ENCODE data around the gene FCN2. TPM values are rescaled to one million over a fixed set of nuclear protein-coding genes. Genes with fewer than 3 reads are reported as not detected.
A peak's percentile ranks its signal among the peaks of the same experiment; 100 is the strongest.

FCN2 gene
- total and polyA plus RNA-seq, 2 experiments from 2014 or later, result not detected

DNA sequence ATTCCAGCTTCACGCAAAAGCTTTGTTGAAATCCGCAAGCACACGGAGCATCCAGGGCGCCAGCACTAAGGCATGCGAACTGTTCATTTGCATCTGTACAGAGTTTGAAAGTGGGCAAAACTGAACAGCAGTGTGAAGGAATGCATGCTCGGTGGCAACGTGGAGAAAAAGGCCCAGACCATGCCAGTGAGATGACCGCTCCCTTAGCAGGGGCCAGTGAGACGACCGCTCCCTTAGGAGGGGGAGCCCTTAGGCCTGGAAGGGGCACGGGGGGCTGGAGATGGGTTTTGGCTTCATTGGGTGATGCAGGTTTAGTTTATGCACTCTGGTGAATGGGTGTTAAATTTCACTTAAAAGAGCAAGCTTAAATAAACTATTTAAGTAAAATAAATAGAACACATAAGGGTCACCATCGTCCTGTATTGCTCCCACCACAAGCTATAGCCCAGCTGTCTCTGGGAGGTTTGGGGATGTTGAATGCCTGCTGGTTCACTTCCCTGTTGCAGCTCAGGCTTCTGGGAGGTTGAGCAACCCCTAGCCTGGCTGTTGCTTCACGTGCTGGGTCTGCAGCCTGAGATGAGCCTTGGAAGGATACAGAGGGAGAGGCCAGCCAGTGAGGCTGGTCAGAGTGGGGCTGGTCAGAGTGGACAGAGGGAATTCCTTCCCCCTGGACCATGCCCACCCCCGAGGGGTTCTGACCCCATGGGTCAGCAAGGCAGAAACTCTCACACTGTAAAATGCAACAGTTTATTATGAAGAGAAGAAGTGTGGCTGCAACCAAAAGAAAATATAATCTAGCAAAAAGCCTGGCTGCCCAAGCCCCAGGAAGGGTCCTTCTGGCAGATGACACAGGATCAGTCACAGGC is 41.7 kb downstream of the FCN2 start:
- Histone ChIP-seq H4K20me1 (ENCODE audit: insufficient read depth, poor library complexity, severe bottlenecking) (no peaks in the 10 kb centered on the region), H3K79me2 (no peaks in the 10 kb centered on the region), H3K36me3 (replicated peaks; ENCODE audit: insufficient read depth, low read depth) (no peaks in the 10 kb centered on the region), H3K27me3 (no peaks in the 10 kb centered on the region), H3K4me1 (ENCODE audit: insufficient read depth) (no peaks in the 10 kb centered on the region), H3K4me3 (no peak overlapping the region), H3K9me3 (ENCODE audit: low read depth) (no peaks in the 10 kb centered on the region), H3K9me2 (replicated peaks; ENCODE audit: insufficient read depth) (no peaks in the 10 kb centered on the region), H3K27ac (no peak overlapping the region), H3K4me2 (no peak overlapping the region), H2AFZ (no peak overlapping the region)
- 82% methylated on average over 14 of the region's 14 CpGs for WGBS (ENCODE audit: low lambda C conversion rate, missing lambda C conversion rate)
- TF ChIP-seq EZH2phosphoT487 (IDR thresholded peaks at IDR 0.05; ENCODE audit: low read depth, severe bottlenecking, unreplicated experiment) (no peak), EZH2 (IDR thresholded peaks at IDR 0.05; ENCODE audit: borderline replicate concordance) (no peak)
- TF ChIP-seq, protein P1, sequence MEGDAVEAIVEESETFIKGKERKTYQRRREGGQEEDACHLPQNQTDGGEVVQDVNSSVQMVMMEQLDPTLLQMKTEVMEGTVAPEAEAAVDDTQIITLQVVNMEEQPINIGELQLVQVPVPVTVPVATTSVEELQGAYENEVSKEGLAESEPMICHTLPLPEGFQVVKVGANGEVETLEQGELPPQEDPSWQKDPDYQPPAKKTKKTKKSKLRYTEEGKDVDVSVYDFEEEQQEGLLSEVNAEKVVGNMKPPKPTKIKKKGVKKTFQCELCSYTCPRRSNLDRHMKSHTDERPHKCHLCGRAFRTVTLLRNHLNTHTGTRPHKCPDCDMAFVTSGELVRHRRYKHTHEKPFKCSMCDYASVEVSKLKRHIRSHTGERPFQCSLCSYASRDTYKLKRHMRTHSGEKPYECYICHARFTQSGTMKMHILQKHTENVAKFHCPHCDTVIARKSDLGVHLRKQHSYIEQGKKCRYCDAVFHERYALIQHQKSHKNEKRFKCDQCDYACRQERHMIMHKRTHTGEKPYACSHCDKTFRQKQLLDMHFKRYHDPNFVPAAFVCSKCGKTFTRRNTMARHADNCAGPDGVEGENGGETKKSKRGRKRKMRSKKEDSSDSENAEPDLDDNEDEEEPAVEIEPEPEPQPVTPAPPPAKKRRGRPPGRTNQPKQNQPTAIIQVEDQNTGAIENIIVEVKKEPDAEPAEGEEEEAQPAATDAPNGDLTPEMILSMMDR (IDR thresholded peaks at IDR 0.05; ENCODE audit: poor library complexity), result no peak
- peak; percentile 12 for DNase-seq (ENCODE audit: low spot score)

DNA sequence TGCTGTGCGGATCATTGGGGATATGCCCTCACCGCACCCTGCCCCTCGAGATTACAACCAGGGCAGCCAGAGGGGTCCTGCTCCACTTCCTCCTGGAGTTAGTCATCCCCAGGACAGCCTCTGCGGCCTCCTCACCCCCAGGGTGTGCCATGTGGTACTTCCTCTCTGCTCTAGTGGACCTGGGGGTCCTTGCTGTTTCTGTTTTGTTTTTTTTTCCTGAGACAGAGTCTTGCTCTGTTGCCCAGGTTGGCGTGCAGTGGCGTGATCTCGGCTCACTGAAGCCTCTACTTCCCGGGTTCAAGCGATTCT is 42.3 kb downstream of the FCN2 start:
- no peak overlapping the region for H3K4me3 ChIP-seq
- no peaks in the 10 kb centered on the region for H3K36me3 ChIP-seq (replicated peaks; ENCODE audit: insufficient read depth, low read depth)
- no peak for TF ChIP-seq EZH2 (IDR thresholded peaks at IDR 0.05; ENCODE audit: borderline replicate concordance)
- TF ChIP-seq, protein P1 (IDR thresholded peaks at IDR 0.05; ENCODE audit: poor library complexity), result no peak
- TF ChIP-seq EZH2phosphoT487 (IDR thresholded peaks at IDR 0.05; ENCODE audit: low read depth, severe bottlenecking, unreplicated experiment), result no peak
- H3K4me2 ChIP-seq, result no peak overlapping the region
- H3K27ac ChIP-seq, result no peak overlapping the region
- no peaks in the 10 kb centered on the region for H3K27me3 ChIP-seq
- H3K4me1 ChIP-seq (ENCODE audit: insufficient read depth), result no peaks in the 10 kb centered on the region
- H2AFZ ChIP-seq, result no peak overlapping the region
- no peaks in the 10 kb centered on the region for H3K79me2 ChIP-seq
- H4K20me1 ChIP-seq (ENCODE audit: insufficient read depth, poor library complexity, severe bottlenecking), result no peaks in the 10 kb centered on the region
- 88% methylated on average over 9 of the region's 9 CpGs for WGBS (ENCODE audit: low lambda C conversion rate, missing lambda C conversion rate)
- no peaks in the 10 kb centered on the region for H3K9me2 ChIP-seq (replicated peaks; ENCODE audit: insufficient read depth)
- no peak for DNase-seq (ENCODE audit: low spot score)
- H3K9me3 ChIP-seq (ENCODE audit: low read depth), result no peaks in the 10 kb centered on the region

DNA sequence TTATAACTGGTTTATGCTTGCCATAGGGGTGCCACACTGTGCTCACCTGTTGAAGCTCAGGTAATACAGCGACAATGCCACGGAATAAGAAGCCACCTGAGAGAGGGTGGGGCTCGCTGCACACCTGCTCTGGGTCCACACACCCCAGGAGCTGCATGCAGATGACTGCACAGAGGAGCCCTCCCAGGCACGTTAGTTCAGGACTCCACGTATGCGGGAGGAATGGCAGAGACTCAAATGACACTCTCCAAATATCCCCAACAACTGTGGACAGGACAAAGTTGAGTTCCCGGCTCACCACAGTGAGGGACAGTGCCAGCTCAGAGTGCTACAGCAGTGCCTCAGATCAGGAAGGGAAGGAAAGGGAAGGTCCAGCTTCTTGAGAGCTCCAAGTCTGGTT is 42.9 kb downstream of the FCN2 start:
- H4K20me1 ChIP-seq (ENCODE audit: insufficient read depth, poor library complexity, severe bottlenecking), result no peaks in the 10 kb centered on the region
- WGBS (ENCODE audit: low lambda C conversion rate, missing lambda C conversion rate), result 88% methylated on average over 7 of the region's 7 CpGs
- H3K27me3 ChIP-seq, result no peaks in the 10 kb centered on the region
- no peak overlapping the region for H3K27ac ChIP-seq
- no peak for DNase-seq (ENCODE audit: low spot score)
- TF ChIP-seq EZH2 (IDR thresholded peaks at IDR 0.05; ENCODE audit: borderline replicate concordance) (no peak), EZH2phosphoT487 (IDR thresholded peaks at IDR 0.05; ENCODE audit: low read depth, severe bottlenecking, unreplicated experiment) (no peak)
- TF ChIP-seq, protein P1 (IDR thresholded peaks at IDR 0.05; ENCODE audit: poor library complexity), result no peak
- no peaks in the 10 kb centered on the region for H3K9me2 ChIP-seq (replicated peaks; ENCODE audit: insufficient read depth)
- H3K79me2 ChIP-seq, result no peaks in the 10 kb centered on the region
- H3K36me3 ChIP-seq (replicated peaks; ENCODE audit: insufficient read depth, low read depth), result no peaks in the 10 kb centered on the region
- no peaks in the 10 kb centered on the region for H3K4me1 ChIP-seq (ENCODE audit: insufficient read depth)
- H3K4me2 ChIP-seq, result no peak overlapping the region
- no peaks in the 10 kb centered on the region for H3K9me3 ChIP-seq (ENCODE audit: low read depth)
- H3K4me3 ChIP-seq, result no peak overlapping the region
- no peak overlapping the region for H2AFZ ChIP-seq

All from hepatocyte (in vitro differentiated cells).